Thoracic aorta (tissue), 2 donors: ENCODE measurements around the gene LPIN2. TPM values are rescaled to one million over a fixed set of nuclear protein-coding genes. Genes with fewer than 3 reads are reported as not detected.

Experiments
- ATAC-seq: fragments of 150-250 bp; one replicate; pipeline ENCODE4 v1.8.0; 2017; ENCODE audit warnings: low read depth; ENCODE audit not compliant: insufficient number of reproducible peaks, low FRiP score
- DNase-seq: peaks from one replicate; pipeline ENCODE4 v3.0.0-alpha.2; 2020; ENCODE audit warnings: low spot score
- H3K27ac ChIP-seq, 2 donors: fragments of 200-600 bp; sonication (generic); 1 replicate in 1 of 2; 2 replicates in 1 of 2; pipeline ENCODE4 v1.5.1; 2016; ENCODE audit warnings: mild to moderate bottlenecking in 2 of 2, moderate library complexity in 2 of 2
- H3K27me3 ChIP-seq: fragments of 200-600 bp; sonication (generic); replicated peaks from 2 replicates; pipeline ENCODE4 v1.6.0; 2016; ENCODE audit warnings: mild to moderate bottlenecking; ENCODE audit not compliant: insufficient read depth
- H3K36me3 ChIP-seq: fragments of 200-600 bp; sonication (generic); one replicate; pipeline ENCODE4 v1.5.1; 2016
- H3K4me1 ChIP-seq, 2 donors: fragments of 200-600 bp; sonication (generic); 1 replicate in 1 of 2; 2 replicates in 1 of 2; pipeline versions ENCODE4 v1.5.1 to v1.6.0; 2016; ENCODE audit warnings: low read depth in 2 of 2, mild to moderate bottlenecking in 1 of 2; ENCODE audit not compliant: control insufficient read depth in 1 of 2
- H3K4me3 ChIP-seq: fragments of 200-600 bp; sonication (generic); 2 replicates; pipeline ENCODE4 v1.5.1; 2016; ENCODE audit warnings: mild to moderate bottlenecking
- H3K9me3 ChIP-seq: fragments of 200-600 bp; sonication (generic); 2 replicates; pipeline ENCODE4 v1.5.1; 2016
- CTCF ChIP-seq: fragments of 200-600 bp; sonication (generic); IDR thresholded peaks from one replicate; pipeline ENCODE4 v1.5.1; 2019; ENCODE audit warnings: antibody characterized with exemption
- total RNA-seq, 2 donors: library from RNA; depleted of rRNA; stranded (reverse); fragments of >200 nt; gene quantifications; one replicate each; pipeline versions ENCODE4 v1.1.0 to v1.2.3, GENCODE V29; 2016

The LPIN2 gene
- total RNA-seq, 2 donors from 2014 or later = 30.6 to 42.3 TPM

GRCh38 chr18:2981212-2981728, 31.7 kb downstream of the LPIN2 start:
- DNase-seq (no peak), ATAC-seq (no peak)
- peaks cover 69 to 99% of the 10 kb centered on the region in 2 donors for H3K4me1 ChIP-seq
- H3K27ac ChIP-seq = peak overlapping the region; percentile 79 to 88
- no peaks in the 10 kb centered on the region for H3K9me3 ChIP-seq
- no peak for TF ChIP-seq CTCF
- peak overlapping the region; percentile 37 for H3K4me3 ChIP-seq
- no peaks in the 10 kb centered on the region for H3K36me3 ChIP-seq
- no peaks in the 10 kb centered on the region for H3K27me3 ChIP-seq

GRCh38 chr18:2979871-2980790, 32.8 kb downstream of the LPIN2 start:
- Histone ChIP-seq H3K9me3 (no peaks in the 10 kb centered on the region), H3K4me1 (peaks cover 61 to 91% of the 10 kb centered on the region in 2 donors), H3K36me3 (no peaks in the 10 kb centered on the region), H3K27me3 (no peaks in the 10 kb centered on the region), H3K27ac (peak overlapping the region; percentile 79 to 88), H3K4me3 (peak overlapping the region; percentile 37)
- ATAC-seq = no peak
- DNase-seq = no peak
- no peak for TF ChIP-seq CTCF

GRCh38 chr18:2979129-2979528, 33.8 kb downstream of the LPIN2 start:
- TF ChIP-seq CTCF = no peak
- Histone ChIP-seq H3K4me3 (peak overlapping the region; percentile 56), H3K9me3 (no peaks in the 10 kb centered on the region), H3K36me3 (no peaks in the 10 kb centered on the region), H3K27ac (peak overlapping the region; percentile 63 to 88), H3K27me3 (no peaks in the 10 kb centered on the region), H3K4me1 (peaks cover 61 to 81% of the 10 kb centered on the region in 2 donors)
- no peak for DNase-seq
- ATAC-seq = no peak

GRCh38 chr18:2978661-2979106, 34.3 kb downstream of the LPIN2 start:
- ATAC-seq (peak; percentile 59), DNase-seq (no peak)
- no peaks in the 10 kb centered on the region for H3K9me3 ChIP-seq
- H3K27ac ChIP-seq = peak overlapping the region; percentile 63 to 88
- H3K4me1 ChIP-seq = peaks cover 61 to 79% of the 10 kb centered on the region in 2 donors
- no peaks in the 10 kb centered on the region for H3K36me3 ChIP-seq
- no peak for TF ChIP-seq CTCF
- no peaks in the 10 kb centered on the region for H3K27me3 ChIP-seq
- H3K4me3 ChIP-seq = peak overlapping the region; percentile 56

- H3K27me3 ChIP-seq = no peaks in the 10 kb centered on the region
- peak overlapping the region; percentile 63 to 88 for H3K27ac ChIP-seq
- no peak for TF ChIP-seq CTCF
- peak overlapping the region; percentile 56 for H3K4me3 ChIP-seq
- ATAC-seq = no peak
- no peaks in the 10 kb centered on the region for H3K9me3 ChIP-seq
- H3K36me3 ChIP-seq = no peaks in the 10 kb centered on the region
- no peak for DNase-seq
- peaks cover 59 to 79% of the 10 kb centered on the region in 2 donors for H3K4me1 ChIP-seq
Measured at GRCh38 chr18:2978208-2978607, 34.7 kb downstream of the LPIN2 start.
